Activated T-cell treated with anti-CD3 and anti-CD28 coated beads, Interleukin-2, amount 50 U/mL, for 24 hours (primary cell): Measurements from ENCODE around the gene ASXL1.
"Not testable (repeated sequence)": the region's sequence is repeated elsewhere in the genome, so short reads cannot be mapped to it uniquely, and the experiment has no call there.

Experiments used
- DNase-seq: peaks from one replicate; pipeline ENCODE4 v3.0.0-alpha.2; 2020
- H3K27ac Mint-ChIP-seq: 2 replicates; pipeline ENCODE4 v1.8.0; 2020; ENCODE audit warnings: mild to moderate bottlenecking, mixed read lengths
- H3K27me3 Mint-ChIP-seq: 2 replicates; pipeline ENCODE4 v1.8.0; 2020; ENCODE audit warnings: mixed read lengths
- H3K36me3 Mint-ChIP-seq: 2 replicates; pipeline ENCODE4 v1.8.0; 2020; ENCODE audit warnings: low read depth, mixed read lengths
- H3K4me1 Mint-ChIP-seq: 2 replicates; pipeline ENCODE4 v1.8.0; 2020; ENCODE audit warnings: low read depth, mixed read lengths
- H3K4me3 Mint-ChIP-seq: 2 replicates; pipeline ENCODE4 v1.8.0; 2020; ENCODE audit warnings: mild to moderate bottlenecking, moderate library complexity, mixed read lengths
- H3K9me3 Mint-ChIP-seq: 2 replicates; pipeline ENCODE4 v1.8.0; 2020; ENCODE audit warnings: mixed read lengths

The ASXL1 gene

GRCh38 chr20:32460683-32461320, 102.7 kb downstream of the ASXL1 start:
- no peaks in the 10 kb centered on the region for H3K27me3 Mint-ChIP-seq
- peaks cover 7% of the 10 kb centered on the region for H3K4me1 Mint-ChIP-seq
- H3K4me3 Mint-ChIP-seq = no peak overlapping the region
- no peak for DNase-seq
- no peaks in the 10 kb centered on the region for H3K9me3 Mint-ChIP-seq
- H3K27ac Mint-ChIP-seq = no peak overlapping the region
- H3K36me3 Mint-ChIP-seq = peaks cover 12% of the 10 kb centered on the region

GRCh38 chr20:32461836-32462600, 103.9 kb downstream of the ASXL1 start:
- Mint-ChIP-seq H3K9me3 (no peaks in the 10 kb centered on the region), H3K36me3 (peaks cover 8% of the 10 kb centered on the region), H3K27ac (peak overlapping the region; percentile 50), H3K27me3 (no peaks in the 10 kb centered on the region), H3K4me3 (no peak overlapping the region), H3K4me1 (peaks cover 7% of the 10 kb centered on the region)
- no peak for DNase-seq

- no peak overlapping the region for H3K27ac Mint-ChIP-seq
These were observed 104.9 kb downstream of the ASXL1 start for GRCh38 chr20:32462900-32463641.

GRCh38 chr20:32463642-32464400, 105.7 kb downstream of the ASXL1 start:
- no peaks in the 10 kb centered on the region for H3K9me3 Mint-ChIP-seq
- H3K4me3 Mint-ChIP-seq = no peak overlapping the region
- DNase-seq = no peak
- H3K36me3 Mint-ChIP-seq = peaks cover 6% of the 10 kb centered on the region
- H3K27me3 Mint-ChIP-seq = no peaks in the 10 kb centered on the region
- H3K27ac Mint-ChIP-seq = no peak overlapping the region
- H3K4me1 Mint-ChIP-seq = no peaks in the 10 kb centered on the region

More at GRCh38 chr20:32462900-32463641, 104.9 kb downstream of the ASXL1 start:
- Mint-ChIP-seq H3K4me3 (no peak overlapping the region), H3K4me1 (peaks cover 5% of the 10 kb centered on the region), H3K27me3 (no peaks in the 10 kb centered on the region), H3K36me3 (peaks cover 8% of the 10 kb centered on the region), H3K9me3 (no peaks in the 10 kb centered on the region)
- DNase-seq = no peak

GRCh38 chr20:32464401-32465091, 106.4 kb downstream of the ASXL1 start:
- no peak overlapping the region for H3K27ac Mint-ChIP-seq
- H3K4me3 Mint-ChIP-seq = no peak overlapping the region
- no peaks in the 10 kb centered on the region for H3K9me3 Mint-ChIP-seq
- peaks cover 6% of the 10 kb centered on the region for H3K36me3 Mint-ChIP-seq
- H3K27me3 Mint-ChIP-seq = no peaks in the 10 kb centered on the region
- DNase-seq = no peak
- H3K4me1 Mint-ChIP-seq = no peaks in the 10 kb centered on the region

GRCh38 chr20:32465092-32465900, 107.2 kb downstream of the ASXL1 start:
- Mint-ChIP-seq H3K36me3 (peaks cover 6% of the 10 kb centered on the region), H3K27ac (peak overlapping the region; percentile 64), H3K27me3 (no peaks in the 10 kb centered on the region)

GRCh38 chr20:32465901-32466675, 108.0 kb downstream of the ASXL1 start:
- H3K9me3 Mint-ChIP-seq, H3K27me3 Mint-ChIP-seq, H3K4me3 Mint-ChIP-seq, DNase-seq, H3K36me3 Mint-ChIP-seq, H3K4me1 Mint-ChIP-seq: not testable (repeated sequence)
- peak overlapping the region; percentile 64 for H3K27ac Mint-ChIP-seq

More at GRCh38 chr20:32465092-32465900, 107.2 kb downstream of the ASXL1 start:
- Mint-ChIP-seq H3K9me3 (no peaks in the 10 kb centered on the region), H3K4me1 (peaks cover 4% of the 10 kb centered on the region), H3K4me3 (no peak overlapping the region)
- DNase-seq = no peak

GRCh38 chr20:32466739-32467505, 108.8 kb downstream of the ASXL1 start:
- H3K4me3 Mint-ChIP-seq = no peak overlapping the region
- no peaks in the 10 kb centered on the region for H3K9me3 Mint-ChIP-seq
- H3K27ac Mint-ChIP-seq = peak overlapping the region; percentile 66
- no peaks in the 10 kb centered on the region for H3K27me3 Mint-ChIP-seq
- peaks cover 11% of the 10 kb centered on the region for H3K4me1 Mint-ChIP-seq
- no peak for DNase-seq
- peaks cover 8% of the 10 kb centered on the region for H3K36me3 Mint-ChIP-seq

GRCh38 chr20:32467506-32468312, 109.6 kb downstream of the ASXL1 start:
- H3K27ac Mint-ChIP-seq = peak overlapping the region; percentile 50
- no peak for DNase-seq

GRCh38 chr20:32468313-32468640, 110.1 kb downstream of the ASXL1 start:
- Mint-ChIP-seq H3K27me3 (no peaks in the 10 kb centered on the region), H3K9me3 (no peaks in the 10 kb centered on the region), H3K4me3 (no peak overlapping the region), H3K27ac (peak overlapping the region; percentile 61), H3K36me3 (peaks cover 7% of the 10 kb centered on the region), H3K4me1 (peaks cover 11% of the 10 kb centered on the region)
- no peak for DNase-seq

More at GRCh38 chr20:32467506-32468312, 109.6 kb downstream of the ASXL1 start:
- Mint-ChIP-seq H3K4me1 (peaks cover 11% of the 10 kb centered on the region), H3K36me3 (peaks cover 7% of the 10 kb centered on the region), H3K9me3 (no peaks in the 10 kb centered on the region), H3K4me3 (no peak overlapping the region), H3K27me3 (no peaks in the 10 kb centered on the region)

GRCh38 chr20:32468860-32469259, 110.7 kb downstream of the ASXL1 start:
- no peak for DNase-seq
- H3K4me3 Mint-ChIP-seq = no peak overlapping the region
- H3K27me3 Mint-ChIP-seq = no peaks in the 10 kb centered on the region
- peaks cover 14% of the 10 kb centered on the region for H3K4me1 Mint-ChIP-seq
- H3K27ac Mint-ChIP-seq = peak overlapping the region; percentile 77
- no peaks in the 10 kb centered on the region for H3K9me3 Mint-ChIP-seq
- peaks cover 11% of the 10 kb centered on the region for H3K36me3 Mint-ChIP-seq
